IPS-18a (cell line): Measurements from ENCODE around the gene CAMSAP1.
A peak's percentile ranks its signal among the peaks of the same experiment; 100 is the strongest.
"Not testable (repeated sequence)": the region's sequence is repeated elsewhere in the genome, so short reads cannot be mapped to it uniquely, and the experiment has no call there.

Source experiments
- H3K27ac ChIP-seq: one replicate; pipeline ENCODE4 v1.5.1; 2013; ENCODE audit warnings: low read length
- H3K27me3 ChIP-seq: one replicate; pipeline ENCODE4 v1.6.1; 2013; ENCODE audit warnings: mild to moderate bottlenecking, low read length; ENCODE audit not compliant: control insufficient read depth, insufficient read depth
- H3K36me3 ChIP-seq: one replicate; pipeline ENCODE4 v1.6.1; 2013; ENCODE audit warnings: low read depth, low read length; ENCODE audit not compliant: control insufficient read depth
- H3K4me1 ChIP-seq: one replicate; pipeline ENCODE4 v1.6.1; 2013; ENCODE audit warnings: low read depth, low read length; ENCODE audit not compliant: control insufficient read depth
- H3K4me3 ChIP-seq: one replicate; pipeline ENCODE4 v1.5.1; 2013; ENCODE audit warnings: low read length
- H3K9ac ChIP-seq: one replicate; pipeline ENCODE4 v1.6.1; 2013; ENCODE audit warnings: mild to moderate bottlenecking, low read length, moderate library complexity
- H3K9me3 ChIP-seq: one replicate; pipeline ENCODE4 v1.6.1; 2013; ENCODE audit warnings: low read depth, low read length; ENCODE audit not compliant: control insufficient read depth

CAMSAP1 gene, protein sequence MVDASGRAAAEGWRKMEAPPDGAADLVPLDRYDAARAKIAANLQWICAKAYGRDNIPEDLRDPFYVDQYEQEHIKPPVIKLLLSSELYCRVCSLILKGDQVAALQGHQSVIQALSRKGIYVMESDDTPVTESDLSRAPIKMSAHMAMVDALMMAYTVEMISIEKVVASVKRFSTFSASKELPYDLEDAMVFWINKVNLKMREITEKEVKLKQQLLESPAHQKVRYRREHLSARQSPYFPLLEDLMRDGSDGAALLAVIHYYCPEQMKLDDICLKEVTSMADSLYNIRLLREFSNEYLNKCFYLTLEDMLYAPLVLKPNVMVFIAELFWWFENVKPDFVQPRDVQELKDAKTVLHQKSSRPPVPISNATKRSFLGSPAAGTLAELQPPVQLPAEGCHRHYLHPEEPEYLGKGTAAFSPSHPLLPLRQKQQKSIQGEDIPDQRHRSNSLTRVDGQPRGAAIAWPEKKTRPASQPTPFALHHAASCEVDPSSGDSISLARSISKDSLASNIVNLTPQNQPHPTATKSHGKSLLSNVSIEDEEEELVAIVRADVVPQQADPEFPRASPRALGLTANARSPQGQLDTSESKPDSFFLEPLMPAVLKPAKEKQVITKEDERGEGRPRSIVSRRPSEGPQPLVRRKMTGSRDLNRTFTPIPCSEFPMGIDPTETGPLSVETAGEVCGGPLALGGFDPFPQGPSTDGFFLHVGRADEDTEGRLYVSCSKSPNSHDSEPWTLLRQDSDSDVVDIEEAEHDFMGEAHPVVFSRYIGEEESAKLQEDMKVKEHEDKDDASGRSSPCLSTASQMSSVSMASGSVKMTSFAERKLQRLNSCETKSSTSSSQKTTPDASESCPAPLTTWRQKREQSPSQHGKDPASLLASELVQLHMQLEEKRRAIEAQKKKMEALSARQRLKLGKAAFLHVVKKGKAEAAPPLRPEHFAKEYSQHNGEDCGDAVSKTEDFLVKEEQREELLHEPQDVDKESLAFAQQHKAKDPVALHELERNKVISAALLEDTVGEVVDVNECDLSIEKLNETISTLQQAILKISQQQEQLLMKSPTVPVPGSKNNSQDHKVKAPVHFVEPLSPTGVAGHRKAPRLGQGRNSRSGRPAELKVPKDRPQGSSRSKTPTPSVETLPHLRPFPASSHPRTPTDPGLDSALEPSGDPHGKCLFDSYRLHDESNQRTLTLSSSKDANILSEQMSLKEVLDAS (N-terminal part only)

DNA sequence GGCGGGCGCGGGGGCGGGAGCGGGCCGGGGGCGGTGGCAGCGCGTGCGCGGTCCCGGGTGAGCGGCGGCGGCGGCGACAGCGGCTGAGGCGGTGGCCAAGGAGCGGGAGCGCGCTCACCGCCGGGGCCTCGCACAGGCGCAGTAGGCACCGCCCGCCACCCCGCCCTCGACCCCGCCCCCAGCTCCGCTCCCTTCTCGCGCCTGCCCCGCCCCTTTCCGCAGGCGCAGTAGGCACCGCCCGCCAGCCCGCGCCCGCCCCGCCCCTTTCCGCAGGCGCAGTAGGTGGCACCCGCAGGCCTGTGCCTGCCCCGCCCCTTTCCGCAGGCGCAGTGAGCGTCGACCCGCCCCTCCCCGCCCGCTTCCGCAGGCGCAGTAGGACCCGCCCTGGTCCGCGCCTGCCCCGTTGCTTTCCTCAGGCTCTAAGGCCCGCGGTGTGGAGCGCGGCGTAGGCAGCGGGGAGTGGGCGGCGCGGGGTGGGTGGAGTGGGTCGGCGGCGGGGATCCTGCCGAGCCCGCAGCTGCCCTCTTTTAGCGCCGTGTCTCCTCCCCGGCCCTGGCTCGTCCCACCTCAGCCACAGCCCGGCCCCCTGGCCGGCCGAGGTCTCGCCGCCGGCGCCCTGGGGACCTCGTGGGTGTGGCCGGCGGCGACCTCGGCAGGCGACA is at the start of gene CAMSAP1:
TSS of gene CAMSAP1 (minus strand) at position 116 of the 662 bp plus-strand sequence. CDS start 387 bp downstream, outside the sequence.
- H3K27me3 ChIP-seq: peaks cover 9% of the 10 kb centered on the region
- peak within 1 kb of the TSS; percentile 73 for H3K9ac ChIP-seq
- no peaks in the 10 kb centered on the region for H3K36me3 ChIP-seq
- H3K4me3 ChIP-seq: peak within 1 kb of the TSS; percentile 91
- H3K4me1 ChIP-seq: peaks cover 23% of the 10 kb centered on the region
- H3K27ac ChIP-seq: no peak within 1 kb of the TSS
- H3K9me3 ChIP-seq: no peaks in the 10 kb centered on the region

DNA sequence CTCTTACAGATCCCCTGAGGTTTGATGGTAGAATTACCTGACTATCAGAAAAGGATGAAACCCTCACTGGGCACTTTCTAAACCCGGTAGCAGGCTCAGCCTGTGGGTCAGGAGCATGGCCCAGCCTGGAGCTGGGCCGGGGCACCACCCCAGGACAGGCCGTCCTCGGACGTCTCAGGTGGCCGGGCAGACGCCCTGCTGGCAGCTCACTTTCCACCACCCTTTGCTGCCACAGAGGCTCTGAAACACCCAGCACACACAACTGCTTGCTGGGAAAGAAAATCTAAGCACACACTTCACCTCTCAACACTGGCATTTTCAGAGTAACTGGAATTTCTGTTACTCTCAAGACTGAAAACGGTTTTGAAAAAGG is 49.4 kb upstream of the CAMSAP1 start:
- Histone ChIP-seq H3K36me3 (peaks cover 16% of the 10 kb centered on the region), H3K27ac (no peak overlapping the region), H3K27me3 (no peaks in the 10 kb centered on the region), H3K4me1 (peaks cover 12% of the 10 kb centered on the region), H3K4me3 (no peak overlapping the region), H3K9me3 (no peaks in the 10 kb centered on the region), H3K9ac (no peak overlapping the region)

- no peaks in the 10 kb centered on the region for H3K27me3 ChIP-seq
- no peak overlapping the region for H3K4me3 ChIP-seq
- H3K27ac ChIP-seq: no peak overlapping the region
- H3K9me3 ChIP-seq: no peaks in the 10 kb centered on the region
- H3K4me1 ChIP-seq: peaks cover 8% of the 10 kb centered on the region
- H3K36me3 ChIP-seq: peaks cover 16% of the 10 kb centered on the region
- no peak overlapping the region for H3K9ac ChIP-seq
These were observed 48.8 kb upstream of the CAMSAP1 start for GRCh38 chr9:135955934-135956801.

GRCh38 chr9:135952664-135953206 is 45.4 kb upstream of the CAMSAP1 start:
- no peak overlapping the region for H3K9ac ChIP-seq
- H3K27me3 ChIP-seq: no peaks in the 10 kb centered on the region
- no peaks in the 10 kb centered on the region for H3K4me1 ChIP-seq
- H3K4me3 ChIP-seq: no peak overlapping the region
- no peak overlapping the region for H3K27ac ChIP-seq
- H3K9me3 ChIP-seq: no peaks in the 10 kb centered on the region
- H3K36me3 ChIP-seq: peaks cover 25% of the 10 kb centered on the region

DNA sequence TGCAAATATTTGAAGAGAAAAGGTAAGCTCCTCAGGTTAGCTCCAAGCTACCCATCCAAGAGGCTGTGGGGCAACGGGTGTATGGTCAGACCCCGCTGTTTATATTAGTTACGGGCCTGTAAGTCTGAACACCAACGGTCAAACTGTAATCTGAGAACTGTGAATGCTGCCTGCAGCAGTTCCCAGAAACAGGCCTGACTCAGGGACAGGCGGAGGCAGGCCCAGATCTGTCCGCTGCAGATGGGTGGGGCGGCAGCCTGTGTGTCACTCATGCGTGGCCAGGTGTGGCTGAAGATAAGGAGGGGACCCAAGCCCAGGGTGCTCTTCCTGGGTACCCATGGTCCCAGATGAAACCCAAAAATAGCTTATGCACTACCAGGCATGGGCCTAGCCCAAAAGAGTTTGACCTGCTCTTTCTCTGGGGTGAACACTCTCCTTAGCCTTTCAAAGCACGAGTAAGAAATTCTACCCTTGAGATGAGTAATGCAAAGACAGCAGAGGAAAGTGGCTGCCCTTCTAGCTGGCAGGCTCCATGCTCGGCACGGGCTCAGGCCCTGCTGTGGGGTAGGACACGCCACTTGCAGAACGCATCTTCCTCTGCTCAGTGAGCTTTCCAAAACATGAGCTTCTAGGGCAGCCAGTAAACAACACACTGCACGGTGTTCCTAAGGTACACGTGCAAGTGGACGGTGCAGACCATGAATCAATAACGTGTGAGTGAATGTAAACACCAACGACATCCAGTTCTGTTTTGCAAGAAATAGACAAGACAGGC is 44.7 kb upstream of the CAMSAP1 start:
- no peak overlapping the region for H3K9ac ChIP-seq
- no peak overlapping the region for H3K27ac ChIP-seq

GRCh38 chr9:135951310-135951709 is 44.0 kb upstream of the CAMSAP1 start:
- H3K27ac ChIP-seq, H3K9ac ChIP-seq, H3K9me3 ChIP-seq, H3K27me3 ChIP-seq, H3K4me1 ChIP-seq, H3K4me3 ChIP-seq: not testable (repeated sequence)
- peaks cover 33% of the 10 kb centered on the region for H3K36me3 ChIP-seq

More for the DNA sequence above, 44.7 kb upstream of the CAMSAP1 start:
- H3K9me3 ChIP-seq: no peaks in the 10 kb centered on the region
- no peaks in the 10 kb centered on the region for H3K27me3 ChIP-seq
- no peaks in the 10 kb centered on the region for H3K4me1 ChIP-seq
- H3K4me3 ChIP-seq: no peak overlapping the region
- peaks cover 25% of the 10 kb centered on the region for H3K36me3 ChIP-seq

- not testable (repeated sequence) for H3K4me3 ChIP-seq, H3K9me3 ChIP-seq, H3K4me1 ChIP-seq, H3K27ac ChIP-seq, H3K27me3 ChIP-seq, H3K9ac ChIP-seq
- peaks cover 38% of the 10 kb centered on the region for H3K36me3 ChIP-seq
These were observed 43.5 kb upstream of the CAMSAP1 start for GRCh38 chr9:135950841-135951240.

- Histone ChIP-seq H3K36me3 (peaks cover 44% of the 10 kb centered on the region), H3K27me3 (no peaks in the 10 kb centered on the region), H3K27ac (no peak overlapping the region), H3K4me3 (no peak overlapping the region), H3K9ac (no peak overlapping the region), H3K4me1 (no peaks in the 10 kb centered on the region), H3K9me3 (no peaks in the 10 kb centered on the region)
These were observed 42.9 kb upstream of the CAMSAP1 start for GRCh38 chr9:135950135-135950682.

- no peak overlapping the region for H3K9ac ChIP-seq
- H3K4me3 ChIP-seq: no peak overlapping the region
- H3K4me1 ChIP-seq: no peaks in the 10 kb centered on the region
- peaks cover 46% of the 10 kb centered on the region for H3K36me3 ChIP-seq
- no peaks in the 10 kb centered on the region for H3K27me3 ChIP-seq
- no peak overlapping the region for H3K27ac ChIP-seq
- no peaks in the 10 kb centered on the region for H3K9me3 ChIP-seq
These were observed 42.3 kb upstream of the CAMSAP1 start for GRCh38 chr9:135949501-135950134.
